Esophagus squamous epithelium (tissue), 4 donors: ENCODE data around the gene ANKRD11.

Experiments
- CTCF ChIP-seq, 6 experiments: fragments of 450-650 bp in 4 of 6; fragments of 200-600 bp in 2 of 6; sonication (generic) in 2 of 6; IDR thresholded peaks; one replicate each; pipeline ENCODE4 v1.5.1; 2016 to 2019; ENCODE audit warnings: antibody characterized with exemption in 6 of 6, mild to moderate bottlenecking in 4 of 6, moderate library complexity in 4 of 6
- POLR2A ChIP-seq, 4 donors: fragments of 450-650 bp; IDR thresholded peaks; one replicate each; pipeline ENCODE4 v1.6.1; 2017; ENCODE audit warnings: antibody characterized with exemption in 4 of 4, mild to moderate bottlenecking in 4 of 4, moderate library complexity in 3 of 4

- TF ChIP-seq CTCF (IDR thresholded peaks at IDR 0.05) (no peak), POLR2A (IDR thresholded peaks at IDR 0.05) (no peak)
These were observed 155.2 kb downstream of the ANKRD11 start for GRCh38 chr16:89334988-89335802.
